22Rv1 (cell line): Measurements from ENCODE around the gene LCA5L.

ENCODE experiments used
- ZFX ChIP-seq: fragments of 450-650 bp; IDR thresholded peaks from 2 replicates; pipeline ENCODE4 v1.6.1; 2017; ENCODE audit warnings: antibody characterized with exemption, borderline replicate concordance
- TF ChIP-seq, protein P1 (sequence below): fragments of 450-650 bp; IDR thresholded peaks from 2 replicates; pipeline ENCODE4 v1.5.1; 2017; ENCODE audit warnings: mild to moderate bottlenecking

DNA sequence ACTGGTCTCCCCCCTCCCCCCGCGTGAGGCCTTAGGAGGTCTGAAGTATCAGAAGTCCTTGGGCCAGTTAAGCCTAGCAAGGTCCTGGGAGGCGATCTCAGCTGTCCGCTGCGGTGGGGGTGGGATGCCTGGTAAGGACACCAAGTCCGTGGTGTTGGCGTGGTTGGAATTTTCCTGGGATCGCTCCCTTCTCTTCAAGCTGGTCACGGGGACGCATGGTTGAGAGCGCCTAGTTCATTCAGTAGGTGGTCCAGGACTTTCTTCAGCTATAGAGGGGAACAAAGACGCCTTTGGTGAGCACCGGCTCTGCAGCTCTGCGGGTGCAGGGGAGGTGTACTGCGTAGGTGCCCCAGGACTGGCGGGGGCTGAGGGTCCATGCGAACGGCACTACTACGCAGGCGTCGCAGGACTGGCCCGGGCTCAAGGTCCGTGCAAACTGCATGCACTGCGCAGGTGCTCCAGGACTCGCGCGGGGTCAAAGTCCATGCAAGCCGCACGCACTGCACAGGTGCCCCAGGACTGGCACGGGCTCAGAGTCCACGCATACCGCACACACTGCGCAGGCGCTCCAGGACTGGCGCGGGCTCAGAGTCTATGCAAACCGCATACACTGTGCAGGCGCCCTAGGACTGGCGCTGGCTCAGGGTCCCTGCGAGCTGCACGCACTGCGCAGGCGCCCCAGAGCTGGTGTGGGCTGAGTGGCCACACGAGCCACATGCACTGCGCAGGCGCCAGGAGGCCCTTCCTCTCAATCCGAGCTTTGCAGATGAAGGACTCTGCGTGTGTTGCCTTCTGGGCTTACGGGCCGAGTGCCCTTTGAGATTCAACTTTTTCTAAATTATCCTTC lies 60.1 kb downstream of the LCA5L start:
- TF ChIP-seq, protein P1, sequence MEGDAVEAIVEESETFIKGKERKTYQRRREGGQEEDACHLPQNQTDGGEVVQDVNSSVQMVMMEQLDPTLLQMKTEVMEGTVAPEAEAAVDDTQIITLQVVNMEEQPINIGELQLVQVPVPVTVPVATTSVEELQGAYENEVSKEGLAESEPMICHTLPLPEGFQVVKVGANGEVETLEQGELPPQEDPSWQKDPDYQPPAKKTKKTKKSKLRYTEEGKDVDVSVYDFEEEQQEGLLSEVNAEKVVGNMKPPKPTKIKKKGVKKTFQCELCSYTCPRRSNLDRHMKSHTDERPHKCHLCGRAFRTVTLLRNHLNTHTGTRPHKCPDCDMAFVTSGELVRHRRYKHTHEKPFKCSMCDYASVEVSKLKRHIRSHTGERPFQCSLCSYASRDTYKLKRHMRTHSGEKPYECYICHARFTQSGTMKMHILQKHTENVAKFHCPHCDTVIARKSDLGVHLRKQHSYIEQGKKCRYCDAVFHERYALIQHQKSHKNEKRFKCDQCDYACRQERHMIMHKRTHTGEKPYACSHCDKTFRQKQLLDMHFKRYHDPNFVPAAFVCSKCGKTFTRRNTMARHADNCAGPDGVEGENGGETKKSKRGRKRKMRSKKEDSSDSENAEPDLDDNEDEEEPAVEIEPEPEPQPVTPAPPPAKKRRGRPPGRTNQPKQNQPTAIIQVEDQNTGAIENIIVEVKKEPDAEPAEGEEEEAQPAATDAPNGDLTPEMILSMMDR = no peak
- TF ChIP-seq ZFX = no peak
